ENCODE data around the gene COL2A1. TPM values are rescaled to one million over a fixed set of nuclear protein-coding genes. Genes with fewer than 3 reads are reported as not detected.
A peak's percentile ranks its signal among the peaks of the same experiment; 100 is the strongest.

Gene COL2A1
- total and polyA plus RNA-seq, 2 donors from 2014 or later = not detected

DNA sequence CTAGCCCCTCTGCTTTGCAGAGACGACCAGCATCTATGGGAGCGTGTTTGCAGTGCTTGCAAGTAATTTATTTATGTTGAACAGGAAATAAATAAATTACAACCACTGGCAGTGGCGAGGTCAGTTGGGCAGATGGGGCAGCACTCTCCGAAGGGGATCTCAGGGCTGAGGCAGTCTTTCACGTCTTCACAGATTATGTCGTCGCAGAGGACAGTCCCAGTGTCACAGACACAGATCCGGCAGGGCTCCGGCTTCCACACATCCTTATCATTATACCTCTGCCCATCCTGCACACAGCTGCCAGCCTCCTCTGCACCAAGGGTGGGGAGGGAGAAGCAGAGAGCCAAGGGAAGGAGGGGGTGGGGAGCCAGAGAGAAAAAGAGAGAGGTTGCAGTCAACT lies 4.5 kb downstream of the COL2A1 start:
- peak in 1 of 5 donors; percentile 35 for DNase-seq
- Histone ChIP-seq H3K4me1 (ENCODE audit: control insufficient read depth in 2 of 3, insufficient read depth in 2 of 3, low read depth in 1 of 3, low read length in 3 of 3) (peaks cover 0 to 29% (median 16%) of the 10 kb centered on the region in 3 donors), H3K27me3 (ENCODE audit: control insufficient read depth, insufficient read depth, low read length) (peaks cover 6% of the 10 kb centered on the region), H3K4me3 (ENCODE audit: low read length in 3 of 3) (no peak overlapping the region), H3K36me3 (ENCODE audit: control insufficient read depth in 2 of 3, insufficient read depth in 3 of 3, low read length in 3 of 3) (no peaks in the 10 kb centered on the region), H3K9ac (ENCODE audit: low read length in 3 of 3) (no peak overlapping the region), H3K27ac (ENCODE audit: low read depth in 2 of 2, low read length in 2 of 2) (no peak overlapping the region), H3K9me3 (ENCODE audit: control insufficient read depth in 2 of 3, insufficient read depth in 1 of 3, low read length in 3 of 3) (no peaks in the 10 kb centered on the region)
- TF ChIP-seq, protein P1, sequence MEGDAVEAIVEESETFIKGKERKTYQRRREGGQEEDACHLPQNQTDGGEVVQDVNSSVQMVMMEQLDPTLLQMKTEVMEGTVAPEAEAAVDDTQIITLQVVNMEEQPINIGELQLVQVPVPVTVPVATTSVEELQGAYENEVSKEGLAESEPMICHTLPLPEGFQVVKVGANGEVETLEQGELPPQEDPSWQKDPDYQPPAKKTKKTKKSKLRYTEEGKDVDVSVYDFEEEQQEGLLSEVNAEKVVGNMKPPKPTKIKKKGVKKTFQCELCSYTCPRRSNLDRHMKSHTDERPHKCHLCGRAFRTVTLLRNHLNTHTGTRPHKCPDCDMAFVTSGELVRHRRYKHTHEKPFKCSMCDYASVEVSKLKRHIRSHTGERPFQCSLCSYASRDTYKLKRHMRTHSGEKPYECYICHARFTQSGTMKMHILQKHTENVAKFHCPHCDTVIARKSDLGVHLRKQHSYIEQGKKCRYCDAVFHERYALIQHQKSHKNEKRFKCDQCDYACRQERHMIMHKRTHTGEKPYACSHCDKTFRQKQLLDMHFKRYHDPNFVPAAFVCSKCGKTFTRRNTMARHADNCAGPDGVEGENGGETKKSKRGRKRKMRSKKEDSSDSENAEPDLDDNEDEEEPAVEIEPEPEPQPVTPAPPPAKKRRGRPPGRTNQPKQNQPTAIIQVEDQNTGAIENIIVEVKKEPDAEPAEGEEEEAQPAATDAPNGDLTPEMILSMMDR (IDR thresholded peaks at IDR 0.05; ENCODE audit: borderline replicate concordance, extremely low read depth, insufficient read depth) = no peak
- FAIRE-seq = no peak
- intact Hi-C loops (cut with DNase I) = no loop called here

DNA sequence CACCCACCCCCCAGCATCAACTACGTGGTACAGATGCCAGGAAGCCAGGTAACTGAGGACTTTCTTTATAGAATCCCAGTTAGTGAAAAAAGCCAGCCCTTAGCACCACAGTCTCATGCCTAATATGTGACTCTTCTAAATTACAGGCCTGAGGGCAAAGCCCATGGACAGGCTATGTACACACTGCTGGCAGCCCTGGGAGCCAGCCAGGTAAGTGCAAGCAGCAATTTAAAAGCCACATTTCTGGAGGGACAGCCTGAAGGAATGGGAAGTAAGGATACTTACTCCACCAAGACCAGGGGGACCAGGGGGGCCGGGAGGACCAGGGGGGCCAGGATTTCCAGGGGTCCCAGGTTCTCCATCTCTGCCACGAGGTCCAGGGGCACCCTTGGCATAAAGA lies 7.0 kb downstream of the COL2A1 start:
- FAIRE-seq (no peak), DNase-seq (peak in 1 of 5 donors; percentile 12)
- Histone ChIP-seq H3K9me3 (ENCODE audit: control insufficient read depth in 2 of 3, insufficient read depth in 1 of 3, low read length in 3 of 3) (no peaks in the 10 kb centered on the region), H3K27me3 (ENCODE audit: control insufficient read depth, insufficient read depth, low read length) (no peaks in the 10 kb centered on the region), H3K4me1 (ENCODE audit: control insufficient read depth in 2 of 3, insufficient read depth in 2 of 3, low read depth in 1 of 3, low read length in 3 of 3) (peaks cover 0 to 12% (median 7%) of the 10 kb centered on the region in 3 donors), H3K36me3 (ENCODE audit: control insufficient read depth in 2 of 3, insufficient read depth in 3 of 3, low read length in 3 of 3) (no peaks in the 10 kb centered on the region), H3K27ac (ENCODE audit: low read depth in 2 of 2, low read length in 2 of 2) (no peak overlapping the region), H3K9ac (ENCODE audit: low read length in 3 of 3) (no peak overlapping the region), H3K4me3 (ENCODE audit: low read length in 3 of 3) (no peak overlapping the region)
- TF ChIP-seq, protein P1 (IDR thresholded peaks at IDR 0.05; ENCODE audit: borderline replicate concordance, extremely low read depth, insufficient read depth) = no peak
- intact Hi-C loops (cut with DNase I) = no loop called here

DNA sequence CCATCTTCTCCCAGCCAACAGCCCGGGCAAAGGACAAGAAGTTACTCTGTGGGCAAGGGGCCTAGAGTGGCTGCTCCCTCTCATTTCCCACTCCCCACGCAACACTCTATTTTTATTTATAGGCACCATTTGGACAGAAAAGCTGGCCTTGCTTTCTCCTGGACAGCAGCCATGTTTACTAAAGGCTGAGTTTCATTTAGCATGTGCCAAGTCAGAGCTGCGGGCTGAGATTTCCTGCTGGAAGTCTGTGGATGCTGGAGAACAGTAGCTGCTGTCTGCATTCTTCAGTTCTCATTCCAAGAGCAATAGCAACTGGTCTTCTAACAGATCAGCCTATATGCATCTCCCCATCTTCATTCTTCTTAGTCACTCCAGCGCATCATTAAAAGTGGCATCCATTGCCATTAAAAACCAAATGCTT lies 8.3 kb downstream of the COL2A1 start:
- intact Hi-C loops (cut with DNase I) = no loop called here
- TF ChIP-seq, protein P1 (IDR thresholded peaks at IDR 0.05; ENCODE audit: borderline replicate concordance, extremely low read depth, insufficient read depth) = no peak
- no peak overlapping the region for H3K9ac ChIP-seq (ENCODE audit: low read length in 3 of 3)
- H3K27ac ChIP-seq (ENCODE audit: low read depth in 2 of 2, low read length in 2 of 2) = no peak overlapping the region
- no peaks in the 10 kb centered on the region for H3K27me3 ChIP-seq (ENCODE audit: control insufficient read depth, insufficient read depth, low read length)
- no peaks in the 10 kb centered on the region for H3K36me3 ChIP-seq (ENCODE audit: control insufficient read depth in 2 of 3, insufficient read depth in 3 of 3, low read length in 3 of 3)
- DNase-seq (peak in 3 of 5 donors; percentile 49 to 86 (median 54)), FAIRE-seq (no peak)
- H3K4me3 ChIP-seq (ENCODE audit: low read length in 3 of 3) = no peak overlapping the region
- peaks cover 0 to 2% (median 1%) of the 10 kb centered on the region in 3 donors for H3K4me1 ChIP-seq (ENCODE audit: control insufficient read depth in 2 of 3, insufficient read depth in 2 of 3, low read depth in 1 of 3, low read length in 3 of 3)
- H3K9me3 ChIP-seq (ENCODE audit: control insufficient read depth in 2 of 3, insufficient read depth in 1 of 3, low read length in 3 of 3) = no peaks in the 10 kb centered on the region

DNA sequence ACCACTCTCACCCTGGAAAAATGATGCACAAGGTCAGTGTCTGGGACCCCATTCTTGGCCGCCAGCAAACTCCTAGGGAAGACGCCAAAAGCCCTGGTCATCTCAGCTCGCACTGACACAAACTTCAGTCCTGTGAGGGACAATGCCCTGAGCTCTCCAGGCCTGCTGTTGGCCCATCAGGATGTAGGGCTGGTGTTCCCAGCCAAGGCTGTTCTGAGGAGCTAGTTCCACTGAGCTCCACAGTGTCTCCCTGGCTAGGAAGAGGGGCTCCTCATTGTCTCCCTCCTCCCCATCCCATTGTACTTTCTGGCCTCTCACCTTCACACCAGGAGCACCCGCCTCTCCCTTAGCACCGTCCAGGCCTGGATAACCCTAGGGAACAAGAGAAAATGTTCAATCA lies 10.8 kb downstream of the COL2A1 start:
- no peaks in the 10 kb centered on the region for H3K27me3 ChIP-seq (ENCODE audit: control insufficient read depth, insufficient read depth, low read length)
- no peak overlapping the region for H3K9ac ChIP-seq (ENCODE audit: low read length in 3 of 3)
- no peaks in the 10 kb centered on the region for H3K36me3 ChIP-seq (ENCODE audit: control insufficient read depth in 2 of 3, insufficient read depth in 3 of 3, low read length in 3 of 3)
- H3K4me1 ChIP-seq (ENCODE audit: control insufficient read depth in 2 of 3, insufficient read depth in 2 of 3, low read depth in 1 of 3, low read length in 3 of 3) = no peaks in the 10 kb centered on the region
- no peak overlapping the region for H3K4me3 ChIP-seq (ENCODE audit: low read length in 3 of 3)
- TF ChIP-seq, protein P1 (IDR thresholded peaks at IDR 0.05; ENCODE audit: borderline replicate concordance, extremely low read depth, insufficient read depth) = no peak
- intact Hi-C loops (cut with DNase I) = no loop called here
- FAIRE-seq (no peak), DNase-seq (peak in 1 of 5 donors; percentile 35)
- H3K9me3 ChIP-seq (ENCODE audit: control insufficient read depth in 2 of 3, insufficient read depth in 1 of 3, low read length in 3 of 3) = no peaks in the 10 kb centered on the region
- H3K27ac ChIP-seq (ENCODE audit: low read depth in 2 of 2, low read length in 2 of 2) = no peak overlapping the region
